Cardiac muscle cell (in vitro differentiated cells and primary cell): ENCODE results near the gene RSL1D1. TPM values are rescaled to one million over a fixed set of nuclear protein-coding genes. Genes with fewer than 3 reads are reported as not detected.
"Not testable (repeated sequence)": the region's sequence is repeated elsewhere in the genome, so short reads cannot be mapped to it uniquely, and the experiment has no call there.

Experiments
- DNase-seq, 2 donors: peaks; one replicate each; pipeline versions ENCODE4 v3.0.0 to v3.0.0-alpha.2; 2010 to 2017; ENCODE audit warnings: low read depth in 1 of 2, low spot score in 1 of 2
- H3K27ac ChIP-seq: fragments of 200-600 bp; sonication (generic); 2 replicates; pipeline ENCODE4 v1.5.1; 2016
- H3K27me3 ChIP-seq: fragments of 200-600 bp; sonication (generic); 2 replicates; pipeline ENCODE4 v1.6.0; 2016; ENCODE audit warnings: control low read depth
- H3K36me3 ChIP-seq: fragments of 200-600 bp; sonication (generic); 2 replicates; pipeline ENCODE4 v1.5.1; 2016; ENCODE audit warnings: control low read depth
- H3K4me1 ChIP-seq: fragments of 200-600 bp; sonication (generic); 2 replicates; pipeline ENCODE4 v1.8.1; 2017; ENCODE audit warnings: low read depth, mild to moderate bottlenecking, mixed run types
- H3K4me3 ChIP-seq: fragments of 200-600 bp; sonication (generic); 2 replicates; pipeline ENCODE4 v1.5.1; 2016; ENCODE audit warnings: mild to moderate bottlenecking
- H3K9me3 ChIP-seq: fragments of 200-600 bp; sonication (generic); 2 replicates; pipeline ENCODE4 v1.5.1; 2017; ENCODE audit warnings: low read depth, mild to moderate bottlenecking, control low read depth
- CTCF ChIP-seq: IDR thresholded peaks from 2 replicates; pipeline ENCODE4 v1.5.1; 2012; ENCODE audit warnings: low read depth, mild to moderate bottlenecking, low read length
- polyA plus RNA-seq: library from polyadenylated mRNA; unstranded; fragments of >200 nt; fragmentation: Nextera tagmentation; extraction: Ambion mirVana; gene quantifications from 2 replicates; pipeline ENCODE4 v1.2.1, GENCODE V29; 2016
- total RNA-seq: library from RNA; depleted of rRNA; stranded (reverse); fragments of >200 nt; gene quantifications from 2 replicates; pipeline ENCODE4 v1.2.3, GENCODE V29; 2016

The RSL1D1 gene
- total and polyA plus RNA-seq, 2 experiments from 2014 or later = 144 to 153 TPM

- TF ChIP-seq CTCF = no peak
- H3K4me1 ChIP-seq = peaks cover 60% of the 10 kb centered on the region
- DNase-seq = no peak
- no peaks in the 10 kb centered on the region for H3K36me3 ChIP-seq
- H3K27me3 ChIP-seq = no peaks in the 10 kb centered on the region
- H3K9me3 ChIP-seq = no peaks in the 10 kb centered on the region
- H3K4me3 ChIP-seq = no peak overlapping the region
- H3K27ac ChIP-seq = peak overlapping the region; percentile 93
Measured at GRCh38 chr16:11794447-11794846, 56.9 kb downstream of the RSL1D1 start.

DNA sequence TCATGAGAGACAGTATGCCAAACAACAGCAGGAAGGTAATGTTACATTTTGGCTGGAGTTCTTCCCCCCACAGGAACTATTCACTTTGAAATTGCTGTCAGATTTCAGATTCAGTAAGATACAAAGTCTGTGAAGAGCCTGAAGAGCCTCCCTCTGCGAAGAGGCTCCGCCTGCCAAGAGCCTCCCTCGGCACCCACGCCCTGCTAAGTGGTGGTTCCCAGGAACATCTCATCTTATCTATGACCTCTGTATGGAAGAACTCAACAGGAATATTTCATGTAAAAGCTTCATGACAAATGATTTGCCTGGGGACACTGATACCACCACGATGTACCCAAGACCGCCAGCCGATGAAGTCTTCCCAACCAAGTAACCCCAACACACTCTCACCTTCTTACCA, 57.5 kb downstream of the RSL1D1 start:
- no peak for DNase-seq
- Histone ChIP-seq H3K27me3 (no peaks in the 10 kb centered on the region), H3K9me3 (no peaks in the 10 kb centered on the region), H3K36me3 (no peaks in the 10 kb centered on the region), H3K4me1 (peaks cover 58% of the 10 kb centered on the region), H3K27ac (peak overlapping the region; percentile 93), H3K4me3 (no peak overlapping the region)
- no peak for TF ChIP-seq CTCF

- H3K36me3 ChIP-seq = no peaks in the 10 kb centered on the region
- H3K27ac ChIP-seq = peak overlapping the region; percentile 93
- H3K9me3 ChIP-seq = no peaks in the 10 kb centered on the region
- H3K4me1 ChIP-seq = peaks cover 51% of the 10 kb centered on the region
- peak in 1 of 2 donors; percentile 48 for DNase-seq
- no peak for TF ChIP-seq CTCF
- H3K27me3 ChIP-seq = no peaks in the 10 kb centered on the region
- H3K4me3 ChIP-seq = no peak overlapping the region
Measured at GRCh38 chr16:11792410-11793241, 58.7 kb downstream of the RSL1D1 start.

DNA sequence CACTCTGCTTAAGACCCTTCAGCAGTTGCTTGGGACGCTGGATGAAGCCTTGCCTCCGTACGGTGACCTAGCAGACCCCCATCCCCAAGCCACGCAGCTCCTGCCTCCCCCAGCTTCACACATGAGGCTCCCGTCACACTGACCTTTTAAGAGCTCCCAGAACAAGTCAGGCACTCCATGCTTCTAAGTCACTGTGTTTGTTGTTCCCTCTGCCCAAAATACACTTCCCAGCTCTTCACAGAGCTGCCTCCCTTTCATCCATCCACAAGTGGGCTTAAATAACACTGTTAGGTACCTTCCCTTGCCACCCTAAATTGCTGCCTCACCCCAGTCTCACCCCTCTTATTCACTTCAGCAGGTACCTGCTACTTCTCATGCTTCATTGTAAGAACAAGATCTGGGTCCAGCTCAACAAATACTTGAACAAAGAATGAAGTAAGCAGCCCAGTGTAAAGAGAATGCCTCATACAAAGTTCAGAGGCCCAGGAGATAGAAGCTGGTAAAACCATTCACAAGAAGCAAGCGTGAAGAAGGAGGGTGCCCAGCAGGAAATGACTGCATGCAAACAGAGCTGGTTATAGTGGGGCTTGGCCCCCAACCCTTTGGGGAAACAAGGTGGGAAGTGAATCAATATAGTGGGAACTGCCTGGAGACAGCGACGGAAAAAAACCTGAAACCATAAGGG, 60.1 kb downstream of the RSL1D1 start:
- H3K27ac ChIP-seq = peak overlapping the region; percentile 93
- TF ChIP-seq CTCF = no peak
- no peaks in the 10 kb centered on the region for H3K36me3 ChIP-seq
- peak in 1 of 2 donors; percentile 49 for DNase-seq
- peaks cover 51% of the 10 kb centered on the region for H3K4me1 ChIP-seq
- no peak overlapping the region for H3K4me3 ChIP-seq
- no peaks in the 10 kb centered on the region for H3K9me3 ChIP-seq
- no peaks in the 10 kb centered on the region for H3K27me3 ChIP-seq

- Histone ChIP-seq H3K27me3 (no peaks in the 10 kb centered on the region), H3K9me3 (no peaks in the 10 kb centered on the region), H3K36me3 (no peaks in the 10 kb centered on the region), H3K27ac (no peak overlapping the region), H3K4me3 (no peak overlapping the region), H3K4me1 (peaks cover 43% of the 10 kb centered on the region)
- no peak for DNase-seq
- TF ChIP-seq CTCF = no peak
Measured at GRCh38 chr16:11788914-11789313, 62.4 kb downstream of the RSL1D1 start.

GRCh38 chr16:11784980-11785599, 66.3 kb downstream of the RSL1D1 start:
- H3K4me3 ChIP-seq, H3K36me3 ChIP-seq, DNase-seq, H3K27me3 ChIP-seq, H3K9me3 ChIP-seq, H3K27ac ChIP-seq: not testable (repeated sequence)
- H3K4me1 ChIP-seq = peaks cover 24% of the 10 kb centered on the region

- H3K27ac ChIP-seq = peak overlapping the region; percentile 81
- not testable (repeated sequence) for H3K9me3 ChIP-seq, H3K36me3 ChIP-seq, H3K4me3 ChIP-seq, DNase-seq, H3K27me3 ChIP-seq
- H3K4me1 ChIP-seq = peaks cover 24% of the 10 kb centered on the region
Measured at GRCh38 chr16:11784381-11784780, 67.0 kb downstream of the RSL1D1 start.
